Astrocyte of the cerebellum (primary cell): ENCODE measurements around the gene KLHL1.
A peak's percentile ranks its signal among the peaks of the same experiment; 100 is the strongest.

ENCODE experiments used
- DNase-seq: peaks from one replicate; pipeline ENCODE4 v3.0.0-alpha.2; 2011; ENCODE audit warnings: low read depth
- H3K4me3 ChIP-seq: 2 replicates; pipeline ENCODE4 v1.5.1; 2011; ENCODE audit warnings: mild to moderate bottlenecking, low read depth, low read length, moderate library complexity
- CTCF ChIP-seq: IDR thresholded peaks from 2 replicates; pipeline ENCODE4 v1.5.1; 2012; ENCODE audit warnings: low read length, low read depth, moderate library complexity, mild to moderate bottlenecking; ENCODE audit errors: missing control alignments
- in situ Hi-C: cut with HindIII; loops from 2 replicates; pipeline ENCODE4 v1.10.0; 2017; ENCODE audit warnings: low sequenced_read_pairs

The KLHL1 gene

GRCh38 chr13:69912630-69913029, 195.6 kb downstream of the KLHL1 start:
- in situ Hi-C loops, result no loop called here
- no peak overlapping the region for H3K4me3 ChIP-seq

GRCh38 chr13:69910800-69911199, 197.5 kb downstream of the KLHL1 start:
- DNase-seq, result no peak
- in situ Hi-C loops, result no loop called here
- no peak overlapping the region for H3K4me3 ChIP-seq
- TF ChIP-seq CTCF, result no peak

More at GRCh38 chr13:69912630-69913029, 195.6 kb downstream of the KLHL1 start:
- no peak for DNase-seq
- TF ChIP-seq CTCF, result no peak

- DNase-seq, result peak; percentile 18
- in situ Hi-C loops, result no loop called here
- no peak overlapping the region for H3K4me3 ChIP-seq
- no peak for TF ChIP-seq CTCF
These were observed 203.5 kb downstream of the KLHL1 start for GRCh38 chr13:69904784-69905183.

GRCh38 chr13:69903081-69903480, 205.2 kb downstream of the KLHL1 start:
- TF ChIP-seq CTCF, result no peak
- H3K4me3 ChIP-seq, result no peak overlapping the region
- DNase-seq, result peak; percentile 94
- in situ Hi-C loops, result no loop called here

- no peak for DNase-seq
- in situ Hi-C loops, result no loop called here
- no peak for TF ChIP-seq CTCF
- H3K4me3 ChIP-seq, result no peak overlapping the region
These were observed 225.8 kb downstream of the KLHL1 start for GRCh38 chr13:69882451-69882850.

GRCh38 chr13:69879936-69880335, 228.3 kb downstream of the KLHL1 start:
- H3K4me3 ChIP-seq, result no peak overlapping the region
- DNase-seq, result no peak
- in situ Hi-C loops, result no loop called here
- TF ChIP-seq CTCF, result no peak

- DNase-seq, result no peak
- H3K4me3 ChIP-seq, result no peak overlapping the region
- in situ Hi-C loops, result no loop called here
- TF ChIP-seq CTCF, result no peak
These were observed 235.8 kb downstream of the KLHL1 start for GRCh38 chr13:69872321-69873047.
